AG04450 (cell line): Measurements from ENCODE around the gene PPM1J. TPM values are rescaled to one million over a fixed set of nuclear protein-coding genes. Genes with fewer than 3 reads are reported as not detected.
A peak's percentile ranks its signal among the peaks of the same experiment; 100 is the strongest.

Experiments
- CTCF ChIA-PET: fragments of 300-600, 350-600 bp; formaldehyde crosslinking; extraction: SDS; loops from one replicate; lab custom pipeline; 2022; ENCODE audit warnings: antibody characterized with exemption, inconsistent platforms; lab: Charles Lee
- POLR2A ChIA-PET: fragments of 350-600 bp; formaldehyde crosslinking; extraction: SDS; loops from one replicate; lab custom pipeline; 2021; ENCODE audit warnings: antibody characterized with exemption, inconsistent platforms; lab: Yijun Ruan, JAX
- DNase-seq: peaks from one replicate; pipeline ENCODE4 v3.0.0-alpha.2; 2011; ENCODE audit warnings: low read depth, low spot score
- H3K27ac ChIP-seq: one replicate; pipeline ENCODE4 v1.5.1; 2012; ENCODE audit warnings: low read depth, low read length, control low read depth
- H3K27me3 ChIP-seq: one replicate; pipeline ENCODE4 v1.6.0; 2012; ENCODE audit warnings: low read length; ENCODE audit not compliant: control insufficient read depth, insufficient read depth
- H3K4me3 ChIP-seq: 2 replicates; pipeline ENCODE4 v1.5.1; 2011; ENCODE audit warnings: mild to moderate bottlenecking, low read depth, low read length, control low read depth
- H3K9me3 ChIP-seq: 2 replicates; pipeline ENCODE4 v1.5.1; 2012; ENCODE audit warnings: low read length; ENCODE audit not compliant: control insufficient read depth, insufficient read depth
- polyA plus RNA-seq: library from polyadenylated mRNA; depleted of rRNA; stranded (reverse); fragments of >200 nt; gene quantifications from 2 replicates; pipeline ENCODE4 v1.2.3, GENCODE V29; 2011
- TF ChIP-seq, protein P1 (sequence below): IDR thresholded peaks from 2 replicates; pipeline ENCODE4 v1.5.1; 2011; ENCODE audit warnings: low read depth, low read length, control low read depth, inconsistent platforms

PPM1J gene
- polyA plus RNA-seq, 1 experiment: 1.3 TPM

- CTCF ChIA-PET: interaction anchor here (0.6 to 3.0 kb wide), 6 partner anchors 11 to 1123 kb away, joined by 3 to 29 read pairs (median 4); partner anchors contain the start of genes LRIG2 and PPM1J
Measured at GRCh38 chr1:112704934-112705627, 10.1 kb downstream of the PPM1J start.

DNA sequence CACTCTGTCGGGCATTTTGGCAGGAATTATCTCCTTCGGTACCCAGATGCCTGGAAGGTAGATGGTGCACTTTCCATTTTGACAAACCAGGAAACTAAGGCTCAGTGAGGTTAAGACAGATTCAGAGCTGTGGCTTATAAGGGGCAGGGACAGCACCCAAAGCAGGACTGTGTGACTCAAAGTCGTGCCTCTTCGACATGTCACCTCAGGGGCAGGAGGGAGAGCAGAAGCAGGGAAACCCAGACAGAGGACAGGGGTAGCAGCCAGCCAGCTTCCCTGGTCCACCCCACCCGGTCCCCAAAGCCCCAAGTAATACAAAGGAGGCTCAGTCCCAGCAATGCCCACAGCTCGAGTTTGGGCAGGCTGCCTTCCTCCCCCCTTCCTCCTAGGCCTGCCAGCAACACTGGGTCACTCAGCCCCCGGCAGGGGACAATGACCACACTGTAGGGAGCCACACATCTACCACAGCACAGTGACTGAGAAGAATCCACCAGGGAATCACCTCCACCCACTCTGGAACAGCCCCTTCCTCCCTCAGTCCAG lies 10.7 kb downstream of the PPM1J start:
- CTCF ChIA-PET: interaction anchor here (0.6 to 3.0 kb wide), 6 partner anchors 12 to 1123 kb away, joined by 3 to 29 read pairs (median 4); partner anchors contain the start of genes LRIG2 and PPM1J
- Histone ChIP-seq H3K4me3 (peak overlapping the region; percentile 88), H3K27me3 (no peaks in the 10 kb centered on the region), H3K9me3 (no peaks in the 10 kb centered on the region), H3K27ac (peak overlapping the region; percentile 78)
- no peak for DNase-seq
- POLR2A ChIA-PET: interaction anchor here (0.7 to 2.0 kb wide), 6 partner anchors 10 to 310 kb away, joined by 3 to 25 read pairs (median 6); partner anchors contain the start of genes MOV10, PPM1J and SLC16A1
- TF ChIP-seq, protein P1, sequence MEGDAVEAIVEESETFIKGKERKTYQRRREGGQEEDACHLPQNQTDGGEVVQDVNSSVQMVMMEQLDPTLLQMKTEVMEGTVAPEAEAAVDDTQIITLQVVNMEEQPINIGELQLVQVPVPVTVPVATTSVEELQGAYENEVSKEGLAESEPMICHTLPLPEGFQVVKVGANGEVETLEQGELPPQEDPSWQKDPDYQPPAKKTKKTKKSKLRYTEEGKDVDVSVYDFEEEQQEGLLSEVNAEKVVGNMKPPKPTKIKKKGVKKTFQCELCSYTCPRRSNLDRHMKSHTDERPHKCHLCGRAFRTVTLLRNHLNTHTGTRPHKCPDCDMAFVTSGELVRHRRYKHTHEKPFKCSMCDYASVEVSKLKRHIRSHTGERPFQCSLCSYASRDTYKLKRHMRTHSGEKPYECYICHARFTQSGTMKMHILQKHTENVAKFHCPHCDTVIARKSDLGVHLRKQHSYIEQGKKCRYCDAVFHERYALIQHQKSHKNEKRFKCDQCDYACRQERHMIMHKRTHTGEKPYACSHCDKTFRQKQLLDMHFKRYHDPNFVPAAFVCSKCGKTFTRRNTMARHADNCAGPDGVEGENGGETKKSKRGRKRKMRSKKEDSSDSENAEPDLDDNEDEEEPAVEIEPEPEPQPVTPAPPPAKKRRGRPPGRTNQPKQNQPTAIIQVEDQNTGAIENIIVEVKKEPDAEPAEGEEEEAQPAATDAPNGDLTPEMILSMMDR: no peak

More at GRCh38 chr1:112704934-112705627, 10.1 kb downstream of the PPM1J start:
- peak; percentile 85 for DNase-seq
- H3K9me3 ChIP-seq: no peaks in the 10 kb centered on the region
- TF ChIP-seq, protein P1: no peak
- peak overlapping the region; percentile 88 for H3K4me3 ChIP-seq
- peak overlapping the region; percentile 78 for H3K27ac ChIP-seq
- no peaks in the 10 kb centered on the region for H3K27me3 ChIP-seq
- POLR2A ChIA-PET: interaction anchor here (0.7 to 2.0 kb wide), 6 partner anchors 10 to 311 kb away, joined by 3 to 25 read pairs (median 6); partner anchors contain the start of genes MOV10, PPM1J and SLC16A1

GRCh38 chr1:112703706-112704105 lies 11.4 kb downstream of the PPM1J start:
- Histone ChIP-seq H3K27me3 (no peaks in the 10 kb centered on the region), H3K9me3 (no peaks in the 10 kb centered on the region), H3K27ac (no peak overlapping the region), H3K4me3 (no peak overlapping the region)
- POLR2A ChIA-PET: interaction anchor here (2.0 kb wide), 1 partner anchor 29 kb away, joined by 25 read pairs; the partner anchor contains the start of gene MOV10
- no peak for DNase-seq
- CTCF ChIA-PET: interaction anchor here (0.6 to 3.0 kb wide), 3 partner anchors 12 to 1024 kb away, joined by 4 to 29 read pairs (median 12); partner anchors contain the start of gene PPM1J
- TF ChIP-seq, protein P1: no peak

DNA sequence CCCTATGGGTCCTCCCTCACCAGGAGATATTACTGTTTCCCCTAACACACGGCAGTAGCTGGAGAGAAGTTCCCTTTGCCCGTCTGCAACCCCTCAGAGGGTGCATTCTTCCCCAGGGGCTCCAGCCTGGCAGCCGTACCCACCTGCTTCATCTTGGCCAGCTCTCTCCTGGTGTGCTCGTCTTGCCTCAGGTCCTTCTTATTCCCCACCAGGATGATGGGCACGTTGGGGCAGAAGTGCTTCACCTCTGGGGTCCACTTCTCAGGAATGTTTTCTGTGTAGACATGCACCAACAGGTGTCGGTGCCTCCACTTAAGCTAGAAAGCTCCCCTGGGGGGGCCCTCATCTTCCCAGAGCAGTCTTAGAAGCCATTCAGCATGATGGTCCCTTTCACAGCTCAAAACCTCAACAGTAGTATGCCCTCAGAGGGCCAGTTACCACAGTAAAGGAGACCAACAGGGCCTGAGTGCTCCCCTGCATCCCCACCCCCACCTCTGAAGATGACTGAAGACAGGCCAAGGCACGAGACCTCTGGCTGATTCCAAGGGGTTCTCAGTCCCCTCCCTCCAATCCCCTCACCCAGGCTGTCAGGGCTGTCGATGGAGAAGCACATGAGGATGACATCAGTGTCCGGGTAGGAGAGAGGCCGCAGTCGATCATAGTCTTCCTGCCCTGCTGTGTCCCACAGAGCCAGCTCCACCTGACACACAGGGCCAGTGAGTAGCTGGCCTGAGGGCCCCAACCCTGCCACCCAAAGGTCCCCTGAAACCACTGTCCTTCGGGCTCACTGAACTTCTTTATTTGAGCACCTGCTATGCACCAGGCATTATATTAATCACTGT lies 12.5 kb downstream of the PPM1J start:
- ChIA-PET CTCF (interaction anchor here (1.3 to 3.0 kb wide), 3 partner anchors 13 to 28 kb away, joined by 3 to 29 read pairs (median 12); partner anchors contain the start of genes MOV10 and PPM1J), POLR2A (interaction anchor here (1.3 kb wide), 1 partner anchor 28 kb away, joined by 4 read pairs; the partner anchor contains the start of gene MOV10)
- TF ChIP-seq, protein P1: no peak
- H3K27me3 ChIP-seq: no peaks in the 10 kb centered on the region
- H3K4me3 ChIP-seq: no peak overlapping the region
- H3K27ac ChIP-seq: no peak overlapping the region
- H3K9me3 ChIP-seq: no peaks in the 10 kb centered on the region
- DNase-seq: no peak
